GM19324 (cell line): ENCODE data around the gene PLOD2.

ENCODE experiments used
- ATAC-seq: cut with Tn5 transposase; IDR thresholded peaks from one replicate; pipeline ENCODE4 v1.9.1; 2021; ENCODE audit warnings: mild to moderate bottlenecking, moderate library complexity; ENCODE audit not compliant: unreplicated experiment, low FRiP score

The PLOD2 gene

GRCh38 chr3:146104068-146104467 is 56.9 kb downstream of the PLOD2 start:
- no peak for ATAC-seq

- ATAC-seq, result no peak
Measured at GRCh38 chr3:146102885-146103284, 58.1 kb downstream of the PLOD2 start.

- no peak for ATAC-seq
Measured at GRCh38 chr3:146101538-146101937, 59.4 kb downstream of the PLOD2 start.

DNA sequence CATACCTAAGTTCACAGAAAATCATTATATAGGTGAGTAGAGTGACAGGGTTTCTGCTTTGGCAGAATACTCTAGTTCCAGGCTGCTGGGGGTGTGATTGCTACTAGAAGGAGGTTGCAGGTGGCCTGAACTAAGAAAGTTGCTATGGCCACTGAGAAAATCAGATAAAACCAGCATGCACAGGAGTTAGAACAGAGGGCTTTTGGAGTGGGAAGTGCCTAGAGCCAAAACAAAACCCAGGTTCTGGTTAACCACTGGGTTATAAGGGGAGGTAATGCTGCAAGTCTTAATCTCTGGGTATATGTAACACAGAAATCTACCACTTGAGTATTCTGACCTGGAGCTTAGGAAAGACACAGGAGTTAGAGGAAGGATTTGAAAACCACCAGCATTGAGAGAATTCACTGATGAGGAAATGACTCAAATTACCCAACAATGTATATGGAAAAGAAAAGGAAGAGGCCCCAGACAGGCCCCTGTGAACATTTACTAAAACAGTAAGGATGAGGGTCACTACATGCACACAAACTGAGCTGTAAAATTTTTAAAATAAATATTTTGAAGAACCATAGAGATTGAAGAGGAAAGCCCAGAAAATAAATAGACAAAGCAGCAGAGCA is 60.0 kb downstream of the PLOD2 start:
- no peak for ATAC-seq

GRCh38 chr3:146100180-146100579 is 60.8 kb downstream of the PLOD2 start:
- no peak for ATAC-seq

- no peak for ATAC-seq
Measured at GRCh38 chr3:146099316-146099715, 61.7 kb downstream of the PLOD2 start.

GRCh38 chr3:146093896-146094295 is 67.1 kb downstream of the PLOD2 start:
- no peak for ATAC-seq

GRCh38 chr3:146092230-146092629 is 68.8 kb downstream of the PLOD2 start:
- no peak for ATAC-seq

DNA sequence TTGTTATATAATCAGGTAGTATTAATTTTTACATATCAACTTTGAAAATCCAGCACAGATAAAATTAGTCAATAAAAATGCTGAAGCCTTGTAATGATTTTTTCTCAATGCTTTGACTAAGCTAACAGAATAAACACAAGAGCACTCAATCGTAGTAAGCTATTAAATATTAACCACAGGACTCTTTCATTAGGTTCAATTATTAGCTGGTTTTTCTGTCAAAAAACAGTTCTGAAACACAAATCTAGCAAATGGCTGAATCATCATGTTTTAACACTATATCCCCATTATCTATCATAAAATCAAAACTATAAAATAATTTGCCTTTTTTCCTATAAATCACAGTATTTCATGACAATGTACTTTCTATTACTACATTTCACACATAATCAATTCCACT is 69.6 kb downstream of the PLOD2 start:
- ATAC-seq, result peak; percentile 70

DNA sequence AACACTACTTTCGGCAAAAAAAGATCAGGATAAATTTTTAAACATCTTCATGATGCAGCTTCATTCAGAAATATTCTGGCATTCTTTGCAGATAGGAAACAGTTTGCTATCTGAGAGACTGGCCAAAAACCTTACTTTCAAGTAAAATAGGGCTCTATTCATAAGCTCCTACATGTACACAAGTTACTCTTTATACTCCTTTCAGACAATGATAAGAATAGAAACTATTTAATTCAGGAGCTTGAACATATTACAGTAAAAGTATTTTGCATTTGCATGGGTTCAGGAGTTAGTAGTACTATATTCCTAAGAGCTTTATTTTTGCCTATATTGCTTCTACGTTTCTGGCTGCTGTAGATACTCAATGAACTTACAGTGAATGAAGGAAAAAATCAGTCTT is 70.5 kb downstream of the PLOD2 start:
- no peak for ATAC-seq

DNA sequence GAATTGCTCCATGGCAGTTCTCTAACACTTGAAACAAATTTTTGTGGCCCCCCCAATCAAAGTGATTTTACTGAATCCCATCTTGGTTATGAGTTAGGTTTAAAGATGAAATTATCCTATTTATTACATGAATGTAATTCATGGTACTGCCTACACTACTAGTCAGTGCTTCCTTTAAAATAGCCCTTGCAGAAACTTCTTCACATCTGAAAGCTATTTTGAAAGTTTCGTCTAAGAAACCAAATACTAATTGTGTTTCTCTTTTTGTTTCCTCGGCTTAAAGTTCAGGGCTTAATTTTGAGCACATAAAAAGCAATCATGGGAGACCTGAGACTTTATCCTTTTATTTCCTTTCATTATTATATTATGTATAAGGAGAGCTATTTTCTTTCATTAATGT is 72.1 kb downstream of the PLOD2 start:
- ATAC-seq, result peak; percentile 48

- ATAC-seq, result no peak
Measured at GRCh38 chr3:146087116-146087515, 73.9 kb downstream of the PLOD2 start.

- ATAC-seq, result no peak
Measured at GRCh38 chr3:146086211-146086610, 74.8 kb downstream of the PLOD2 start.

DNA sequence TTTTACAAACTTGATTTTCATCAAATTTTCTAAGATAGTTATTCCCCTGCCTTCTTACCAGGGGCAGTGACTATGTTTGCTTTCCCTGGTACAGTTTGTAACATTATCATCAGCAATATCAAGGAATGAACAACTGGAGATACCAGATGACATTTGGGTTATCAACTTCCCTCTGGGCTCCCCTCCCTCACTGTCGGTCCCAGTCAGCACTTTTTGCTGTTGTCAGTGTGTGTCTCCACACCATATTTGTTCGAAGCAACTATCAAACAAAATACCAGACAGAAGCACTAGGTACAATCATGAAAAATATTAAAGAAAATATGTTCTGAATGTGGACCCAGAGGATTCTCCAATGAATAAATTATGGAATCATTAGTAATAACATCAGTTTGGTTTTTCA is 75.3 kb downstream of the PLOD2 start:
- ATAC-seq, result no peak

GRCh38 chr3:146080578-146080977 is 80.4 kb downstream of the PLOD2 start:
- no peak for ATAC-seq

GRCh38 chr3:146078031-146078430 is 83.0 kb downstream of the PLOD2 start:
- ATAC-seq, result no peak

GRCh38 chr3:146077181-146077580 is 83.8 kb downstream of the PLOD2 start:
- ATAC-seq, result no peak

GRCh38 chr3:146072824-146073223 is 88.2 kb downstream of the PLOD2 start:
- ATAC-seq, result no peak

DNA sequence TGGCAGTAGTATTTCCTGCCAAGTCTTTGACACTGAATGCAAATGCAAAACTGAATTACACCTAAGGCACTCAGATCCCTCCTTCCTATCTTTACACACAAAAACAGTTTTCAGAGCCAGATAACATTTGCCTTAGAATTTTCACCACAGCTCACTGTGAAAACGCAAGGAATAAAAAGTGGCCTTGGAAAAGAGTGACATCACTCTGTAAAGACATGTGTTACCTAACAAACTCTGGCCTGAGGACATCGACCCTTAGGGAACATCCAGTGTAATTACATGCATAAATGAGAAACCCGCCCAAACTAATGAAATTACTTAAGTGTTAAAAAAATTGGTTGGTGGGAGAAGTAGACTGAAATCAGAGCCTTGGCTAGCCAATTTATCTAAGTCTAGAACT is 88.9 kb downstream of the PLOD2 start:
- no peak for ATAC-seq

GRCh38 chr3:146071632-146072031 is 89.4 kb downstream of the PLOD2 start:
- ATAC-seq, result no peak

DNA sequence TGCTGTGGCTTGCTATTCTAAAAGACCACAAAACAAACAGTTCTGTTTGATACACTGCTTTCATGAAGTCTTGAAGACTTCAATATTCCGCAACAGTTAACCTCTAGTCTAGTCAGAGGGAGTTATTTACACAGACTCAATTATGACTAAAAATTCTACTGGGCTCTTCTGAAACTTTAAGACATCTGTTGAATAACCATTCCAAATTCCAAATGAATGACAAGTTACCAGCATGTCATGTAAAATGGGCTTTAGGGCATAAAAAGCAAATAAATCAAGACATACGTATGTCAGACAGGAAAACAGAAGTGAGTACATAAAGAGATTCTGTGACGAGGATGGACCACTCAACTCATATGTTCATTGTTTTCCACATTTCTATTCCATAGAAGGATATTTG is 93.9 kb downstream of the PLOD2 start:
- no peak for ATAC-seq

- ATAC-seq, result no peak
Measured at GRCh38 chr3:146065573-146066006, 95.4 kb downstream of the PLOD2 start.

- ATAC-seq, result no peak
Measured at GRCh38 chr3:146058241-146058640, 102.7 kb downstream of the PLOD2 start.
